ENCODE data around the gene CASK. TPM values are rescaled to one million over a fixed set of nuclear protein-coding genes. Genes with fewer than 3 reads are reported as not detected.

CASK gene
- total and polyA plus RNA-seq, 12 donors = 4.7 to 53.0 (median 41.3) TPM

DNA sequence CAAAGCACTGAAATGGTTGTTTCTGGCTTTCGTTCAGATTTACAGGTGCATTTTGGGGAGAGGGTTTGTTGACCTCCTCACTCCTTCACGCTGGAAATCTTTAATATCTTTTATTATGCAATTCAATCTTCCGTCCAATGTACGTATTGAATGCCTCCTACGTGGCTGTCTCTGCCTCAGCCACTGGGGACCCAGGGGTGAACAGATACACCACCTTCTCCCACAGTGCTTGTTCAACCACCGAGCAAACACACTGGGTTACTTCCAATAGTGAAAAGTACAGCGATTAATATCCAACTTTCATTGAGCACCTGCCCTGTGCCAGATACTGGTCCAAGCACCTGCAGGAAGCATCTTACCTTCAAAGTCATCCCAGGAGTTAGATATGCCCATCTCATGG lies 424.2 kb downstream of the CASK start:
- no peak for DNase-seq
- Histone ChIP-seq H3K36me3 (replicated peaks in 1 of 2) (no peaks in the 10 kb centered on the region), H3K27ac (no peak overlapping the region), H3K4me1 (replicated peaks in 1 of 2) (no peaks in the 10 kb centered on the region), H3K4me3 (no peak overlapping the region), H3K27me3 (no peaks in the 10 kb centered on the region), H3K9me3 (replicated peaks in 1 of 3) (peaks cover 0 to 5% (median 0%) of the 10 kb centered on the region in 3 donors)
- whole genome bisulfite sequencing, 4 donors = 83 to 95% (median 89%) methylated on average over 7 of the region's 7 CpGs
- intact Hi-C loops (cut with DNase I) = no loop called here
- TF ChIP-seq POLR2A (IDR thresholded peaks at IDR 0.05) = no peak
- TF ChIP-seq, protein P1, sequence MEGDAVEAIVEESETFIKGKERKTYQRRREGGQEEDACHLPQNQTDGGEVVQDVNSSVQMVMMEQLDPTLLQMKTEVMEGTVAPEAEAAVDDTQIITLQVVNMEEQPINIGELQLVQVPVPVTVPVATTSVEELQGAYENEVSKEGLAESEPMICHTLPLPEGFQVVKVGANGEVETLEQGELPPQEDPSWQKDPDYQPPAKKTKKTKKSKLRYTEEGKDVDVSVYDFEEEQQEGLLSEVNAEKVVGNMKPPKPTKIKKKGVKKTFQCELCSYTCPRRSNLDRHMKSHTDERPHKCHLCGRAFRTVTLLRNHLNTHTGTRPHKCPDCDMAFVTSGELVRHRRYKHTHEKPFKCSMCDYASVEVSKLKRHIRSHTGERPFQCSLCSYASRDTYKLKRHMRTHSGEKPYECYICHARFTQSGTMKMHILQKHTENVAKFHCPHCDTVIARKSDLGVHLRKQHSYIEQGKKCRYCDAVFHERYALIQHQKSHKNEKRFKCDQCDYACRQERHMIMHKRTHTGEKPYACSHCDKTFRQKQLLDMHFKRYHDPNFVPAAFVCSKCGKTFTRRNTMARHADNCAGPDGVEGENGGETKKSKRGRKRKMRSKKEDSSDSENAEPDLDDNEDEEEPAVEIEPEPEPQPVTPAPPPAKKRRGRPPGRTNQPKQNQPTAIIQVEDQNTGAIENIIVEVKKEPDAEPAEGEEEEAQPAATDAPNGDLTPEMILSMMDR (IDR thresholded peaks at IDR 0.05) = no peak

- Histone ChIP-seq H3K27ac (no peak overlapping the region), H3K9me3 (replicated peaks in 1 of 3) (no peaks in the 10 kb centered on the region), H3K4me3 (no peak overlapping the region), H3K36me3 (replicated peaks in 1 of 2) (no peaks in the 10 kb centered on the region), H3K27me3 (peaks cover 5% of the 10 kb centered on the region), H3K4me1 (replicated peaks in 1 of 2) (no peaks in the 10 kb centered on the region)
- peak in 1 of 7 donors; percentile 13 for DNase-seq
- intact Hi-C loops (cut with DNase I) = no loop called here
- TF ChIP-seq POLR2A (IDR thresholded peaks at IDR 0.05) = no peak
- TF ChIP-seq, protein P1 (IDR thresholded peaks at IDR 0.05) = no peak
- 41 to 57% (median 48%) methylated on average over 12 of the region's 12 CpGs for WGBS, 4 donors
These were observed 431.9 kb downstream of the CASK start for GRCh38 chrX:41491267-41492004.

DNA sequence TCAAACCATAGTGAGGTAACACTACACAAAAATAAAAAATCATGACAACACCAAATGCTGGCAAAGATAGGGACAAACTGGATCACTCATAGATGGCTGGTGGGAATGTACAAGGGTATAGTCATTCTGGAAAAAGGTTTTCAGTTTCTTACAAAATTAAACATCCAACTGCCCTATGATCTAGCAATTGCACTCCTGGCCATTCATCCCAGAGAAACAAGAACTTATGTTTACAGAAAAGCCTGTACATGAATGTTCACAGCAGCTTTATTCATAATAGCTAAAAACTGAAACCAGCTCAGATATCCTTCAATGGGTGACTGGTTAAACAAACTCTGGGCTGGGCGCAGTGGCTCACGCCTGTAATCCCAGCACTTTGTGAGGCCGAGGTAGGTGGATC lies 432.9 kb downstream of the CASK start:
- Histone ChIP-seq H3K4me3 (no peak overlapping the region), H3K4me1 (replicated peaks in 1 of 2) (no peaks in the 10 kb centered on the region), H3K36me3 (replicated peaks in 1 of 2) (no peaks in the 10 kb centered on the region), H3K27me3 (peaks cover 5% of the 10 kb centered on the region), H3K27ac (no peak overlapping the region), H3K9me3 (replicated peaks in 1 of 3) (no peaks in the 10 kb centered on the region)
- TF ChIP-seq, protein P1 (IDR thresholded peaks at IDR 0.05) = no peak
- TF ChIP-seq POLR2A (IDR thresholded peaks at IDR 0.05) = no peak
- no peak for DNase-seq
- intact Hi-C loops (cut with DNase I) = no loop called here
- 87 to 98% (median 91%) methylated on average over 3 of the region's 3 CpGs; no CpG with 5 or more reads in 1 of the 4 donors for WGBS, 4 donors

DNA sequence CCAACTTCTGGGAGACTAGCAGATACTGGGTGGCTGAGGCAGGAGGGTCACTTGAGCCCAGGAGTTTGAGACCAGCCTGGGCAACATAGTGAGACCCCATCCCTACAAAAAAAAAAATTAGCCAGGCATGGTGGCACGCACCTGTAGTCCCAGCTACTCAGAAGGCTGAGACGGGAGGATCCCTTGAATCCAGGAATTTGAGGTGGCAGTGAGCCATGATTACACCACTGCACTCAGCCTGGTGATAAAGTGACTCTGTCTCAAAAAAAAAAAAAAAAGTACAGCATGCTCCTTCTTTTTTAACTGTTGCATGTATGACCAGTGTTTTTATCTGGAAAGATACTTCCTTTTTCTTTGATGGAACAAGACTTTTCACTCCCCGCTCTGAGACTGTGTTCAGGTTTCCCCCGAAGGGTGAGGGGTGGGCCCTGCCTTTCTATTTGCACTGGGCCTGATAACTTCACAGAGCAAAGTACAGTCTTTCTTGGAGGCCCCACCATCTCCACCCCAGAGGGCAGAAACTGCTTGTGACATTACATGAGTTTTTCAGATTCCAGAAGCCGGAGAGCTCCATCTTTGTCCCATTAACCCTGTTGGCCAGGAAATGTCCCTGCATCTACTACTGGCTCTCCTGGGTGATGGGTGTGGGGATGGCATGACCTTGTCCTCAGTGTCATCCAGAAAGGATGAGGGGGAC lies 441.1 kb downstream of the CASK start:
- Histone ChIP-seq H3K27ac (no peak overlapping the region), H3K4me3 (no peak overlapping the region), H3K4me1 (replicated peaks in 1 of 2) (no peaks in the 10 kb centered on the region), H3K36me3 (replicated peaks in 1 of 2) (no peaks in the 10 kb centered on the region), H3K27me3 (peaks cover 4% of the 10 kb centered on the region), H3K9me3 (replicated peaks in 1 of 3) (no peaks in the 10 kb centered on the region)
- no peak for TF ChIP-seq POLR2A (IDR thresholded peaks at IDR 0.05)
- TF ChIP-seq, protein P1 (IDR thresholded peaks at IDR 0.05) = no peak
- DNase-seq = peak in 6 of 7 donors; percentile 30 to 62 (median 46)
- WGBS, 4 donors = 71 to 76% (median 74%) methylated on average over 3 to 5 of the region's 5 CpGs
- intact Hi-C loops (cut with DNase I) = no loop called here

Data from adrenal gland (tissue), 12 donors.